GM21576 (cell line): ENCODE results near the gene UVSSA.

Experiments
- ATAC-seq: cut with Tn5 transposase; IDR thresholded peaks from one replicate; pipeline ENCODE4 v1.9.1; 2021; ENCODE audit warnings: mild to moderate bottlenecking, moderate library complexity; ENCODE audit not compliant: unreplicated experiment

Gene UVSSA

DNA sequence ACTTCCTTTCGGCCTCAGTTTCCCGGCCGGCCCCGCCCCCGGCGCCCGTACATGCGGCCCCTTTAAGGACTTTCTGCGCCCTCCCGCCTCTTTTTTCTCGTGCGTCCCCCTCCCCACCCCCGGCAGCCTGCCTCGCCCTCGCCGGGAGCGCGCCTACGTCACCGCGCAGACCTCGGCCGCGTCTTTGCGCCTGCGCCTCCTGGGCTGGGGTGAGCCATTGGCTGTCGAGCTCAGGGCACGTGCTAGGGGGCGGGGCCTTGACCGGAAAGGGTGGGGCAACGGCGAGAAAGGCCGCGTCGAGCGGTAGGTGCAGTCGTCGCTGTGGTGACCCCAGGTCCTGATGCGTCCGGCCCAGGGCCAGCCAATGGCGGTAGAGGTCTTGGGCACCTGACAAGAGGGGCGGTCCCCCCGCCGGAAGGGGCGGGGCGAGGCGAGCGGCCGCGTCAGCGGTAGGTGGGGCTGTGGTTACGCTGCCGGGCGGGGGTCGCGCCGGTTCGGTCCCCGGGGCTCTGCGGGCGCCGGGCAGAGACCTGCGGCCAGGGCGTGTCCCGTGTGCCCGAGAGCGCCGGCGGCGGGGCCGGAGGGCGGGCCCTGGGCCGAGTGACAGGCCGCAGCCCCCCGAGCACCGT, at the start of gene UVSSA:
TSS of gene UVSSA (plus strand) at position 428 of the 629 bp plus-strand sequence. CDS start 884 bp downstream, outside the sequence.
- peak; percentile 93 for ATAC-seq

DNA sequence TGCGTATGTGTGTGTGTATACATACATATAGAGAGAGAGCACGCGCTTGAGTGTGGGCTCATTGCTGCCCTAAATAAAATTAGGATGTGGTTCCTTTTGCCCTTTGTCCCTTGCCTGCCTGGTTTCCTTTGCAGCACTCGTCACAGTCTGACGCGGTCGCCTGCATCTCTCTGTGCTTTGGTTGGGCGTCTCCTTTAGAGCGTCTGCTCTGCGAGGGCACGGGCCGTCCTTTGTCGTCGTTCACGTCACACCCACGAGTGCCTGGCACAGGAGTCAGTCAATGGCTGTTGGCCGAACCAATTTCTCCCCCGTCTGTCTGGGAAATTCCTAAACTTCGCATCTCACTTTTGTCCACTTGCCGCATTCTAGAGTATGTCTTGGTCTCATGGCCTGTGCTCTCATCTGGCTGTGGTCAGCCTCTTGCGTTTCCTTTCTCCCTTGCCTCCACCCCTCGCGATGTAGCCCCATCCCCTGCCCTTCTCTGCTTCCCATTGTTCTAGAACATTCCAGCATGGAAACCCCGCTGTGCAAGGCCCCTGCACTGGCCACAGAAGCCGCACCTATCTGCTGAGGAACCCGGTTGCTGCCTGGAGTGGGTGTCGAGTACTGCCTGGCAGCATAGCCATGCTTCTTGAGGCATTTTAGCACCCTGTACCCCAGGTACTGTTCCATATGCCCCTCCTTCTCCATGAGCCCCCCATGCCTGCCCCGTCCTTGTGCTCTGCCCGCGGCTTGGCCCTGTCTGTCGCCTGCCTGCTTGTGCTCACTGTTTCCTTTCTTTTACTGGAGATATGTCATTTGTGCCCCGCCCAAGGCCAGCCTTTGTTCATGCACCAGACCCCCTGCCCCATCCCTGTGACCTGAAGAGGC, 49.3 kb upstream of the UVSSA start:
- ATAC-seq = no peak

DNA sequence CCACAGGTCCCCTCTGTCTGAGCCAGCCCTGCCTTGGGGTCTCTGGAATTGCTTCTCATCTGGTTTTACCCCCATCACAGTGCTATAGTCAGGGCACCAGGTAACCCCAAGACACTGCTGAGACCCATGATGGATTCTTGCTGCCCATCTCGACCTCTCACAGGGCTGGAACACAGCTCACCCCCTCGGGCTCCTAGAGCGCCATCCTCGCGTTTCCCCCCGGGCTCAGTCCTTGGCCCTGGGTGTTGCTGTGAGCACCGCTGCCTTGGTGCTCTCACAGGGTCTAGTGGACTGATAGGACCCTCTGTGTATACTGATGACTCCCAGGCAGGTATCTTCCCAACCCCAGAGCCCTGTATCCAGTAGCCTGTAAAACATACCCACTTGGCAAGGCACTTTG, 48.5 kb upstream of the UVSSA start:
- ATAC-seq = no peak

GRCh38 chr4:1299301-1299860, 47.6 kb upstream of the UVSSA start:
- ATAC-seq = no peak

GRCh38 chr4:1300466-1301455, 46.2 kb upstream of the UVSSA start:
- no peak for ATAC-seq

GRCh38 chr4:1302159-1302558, 44.8 kb upstream of the UVSSA start:
- no peak for ATAC-seq

DNA sequence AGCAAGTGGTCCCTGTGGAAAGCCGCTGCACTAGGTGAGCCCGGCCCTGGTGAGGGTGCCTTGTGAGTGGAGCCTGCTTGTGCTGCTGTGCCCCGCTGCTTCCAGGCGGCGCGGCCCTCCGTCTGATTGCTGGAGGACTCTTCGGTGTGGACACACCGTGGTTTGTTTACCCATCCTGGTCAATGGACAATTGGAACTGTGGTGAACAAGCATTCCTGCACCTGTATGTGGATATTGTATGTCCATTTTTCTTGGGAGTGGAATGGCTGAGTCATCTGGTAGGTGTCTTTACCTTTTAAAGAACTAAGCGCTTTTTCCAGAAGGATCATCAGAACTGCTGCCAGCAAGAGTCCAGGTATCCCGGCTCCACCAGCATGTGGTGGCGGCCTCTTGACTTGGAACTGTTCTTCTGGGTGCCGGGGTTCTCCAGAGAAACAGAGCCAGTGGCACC, 41.7 kb upstream of the UVSSA start:
- ATAC-seq = no peak

DNA sequence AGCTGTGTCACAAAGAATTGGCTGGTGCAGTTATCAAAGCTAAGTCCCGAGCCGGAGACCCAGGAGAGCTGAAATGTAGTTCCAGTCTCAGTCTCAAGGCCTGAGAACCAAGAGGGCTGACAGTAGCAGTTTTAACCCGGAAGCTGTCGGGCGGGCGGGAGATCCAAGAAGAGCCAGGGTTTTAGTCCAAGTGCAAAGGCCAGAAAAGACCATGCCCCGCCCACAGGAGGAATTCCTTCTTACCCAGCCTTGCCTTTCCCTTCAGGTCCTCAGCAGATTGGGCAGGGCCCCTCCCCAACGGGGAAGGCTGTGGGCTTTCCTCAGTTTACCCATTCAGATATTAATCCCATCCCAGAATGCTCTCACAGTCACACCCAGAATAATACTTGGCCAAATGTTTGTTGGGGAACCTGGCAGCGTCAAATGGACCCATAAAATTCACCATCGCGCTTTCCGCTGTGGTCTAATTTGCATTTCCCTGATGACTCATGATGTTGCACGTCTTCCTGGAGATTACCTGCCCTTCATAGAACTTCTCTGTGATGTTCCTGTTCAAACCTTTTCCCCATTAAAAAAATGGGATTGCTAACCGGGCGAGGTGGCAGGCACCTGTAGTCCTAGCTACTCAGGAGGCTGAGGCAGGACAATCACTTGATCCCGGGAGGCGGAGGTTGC, 41.1 kb upstream of the UVSSA start:
- no peak for ATAC-seq

DNA sequence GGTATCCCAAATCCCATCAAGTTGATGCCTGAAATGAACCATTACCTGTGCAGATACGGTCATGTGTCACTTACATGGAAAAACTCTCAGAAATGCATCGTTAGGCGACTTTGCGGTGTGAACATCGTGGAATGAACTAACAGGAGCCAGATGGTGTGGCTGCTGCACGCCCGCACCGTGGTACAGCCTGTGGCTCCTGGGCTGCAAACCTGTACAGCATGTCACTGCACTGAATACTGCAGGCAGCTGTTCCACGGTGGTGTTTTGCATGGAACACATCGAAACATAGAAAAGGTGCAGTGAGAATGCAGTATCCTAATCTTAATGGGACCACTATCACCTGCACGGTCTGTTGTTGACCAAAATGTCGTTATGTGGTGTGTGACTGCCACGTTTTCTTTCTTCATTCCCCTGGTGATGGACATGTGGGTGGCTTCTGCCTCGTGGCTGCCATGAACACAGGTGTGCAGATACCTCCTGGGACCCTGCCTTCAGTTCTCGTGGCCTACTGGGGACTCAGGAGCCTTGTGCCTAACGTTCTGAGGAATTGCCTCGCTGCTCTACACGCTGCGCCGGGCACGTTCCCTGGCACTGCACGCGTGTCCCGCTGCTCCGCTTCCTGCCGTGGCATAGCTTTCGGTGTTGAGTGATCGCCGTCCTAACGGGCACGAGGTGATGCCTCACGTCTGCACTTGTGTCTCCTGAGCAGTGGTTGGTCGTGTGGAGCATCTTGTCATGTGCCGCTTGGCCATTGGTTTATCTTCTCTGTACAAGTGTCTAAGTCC, 38.9 kb upstream of the UVSSA start:
- no peak for ATAC-seq

DNA sequence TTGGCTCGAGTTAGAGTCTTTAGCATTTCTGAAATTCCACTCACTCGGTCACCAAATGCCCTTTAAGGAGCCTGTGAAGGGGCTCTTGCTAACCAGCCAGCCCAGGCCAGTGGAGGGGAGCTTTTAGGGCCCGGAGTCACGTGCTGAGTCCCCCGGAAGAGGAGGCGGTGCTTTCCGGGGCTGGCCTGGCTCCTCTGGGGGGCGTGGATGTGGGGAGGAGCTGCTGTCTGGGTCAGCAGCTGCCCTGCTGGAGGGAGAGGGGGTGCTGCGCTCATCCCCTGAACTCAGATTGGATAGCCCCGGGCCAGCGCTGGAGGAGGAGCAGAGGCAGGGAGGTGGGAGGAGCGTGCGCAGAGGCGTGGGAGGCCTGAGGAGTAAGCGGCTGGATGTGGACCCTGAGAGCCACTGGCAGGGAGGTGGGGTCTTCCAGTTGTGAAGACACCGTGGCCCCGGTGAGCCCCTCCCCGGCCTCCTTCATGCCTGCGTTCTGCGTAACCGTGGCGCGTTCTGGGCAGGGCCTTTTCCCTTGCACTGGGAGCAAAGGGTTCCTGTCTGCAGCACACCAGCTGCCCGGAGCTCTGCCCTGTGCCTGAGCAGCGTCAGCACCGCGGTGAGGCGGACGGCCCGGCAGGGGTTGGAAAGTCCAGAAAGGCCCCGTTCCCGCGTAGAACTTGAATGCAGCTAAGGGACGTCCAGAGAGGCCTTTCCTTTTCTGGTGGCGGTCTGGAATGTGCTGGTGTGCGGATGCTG, 37.6 kb upstream of the UVSSA start:
- peak; percentile 75 for ATAC-seq

- ATAC-seq = no peak
These were observed 36.8 kb upstream of the UVSSA start for GRCh38 chr4:1310031-1310795.

GRCh38 chr4:1310796-1311631, 36.0 kb upstream of the UVSSA start:
- no peak for ATAC-seq

DNA sequence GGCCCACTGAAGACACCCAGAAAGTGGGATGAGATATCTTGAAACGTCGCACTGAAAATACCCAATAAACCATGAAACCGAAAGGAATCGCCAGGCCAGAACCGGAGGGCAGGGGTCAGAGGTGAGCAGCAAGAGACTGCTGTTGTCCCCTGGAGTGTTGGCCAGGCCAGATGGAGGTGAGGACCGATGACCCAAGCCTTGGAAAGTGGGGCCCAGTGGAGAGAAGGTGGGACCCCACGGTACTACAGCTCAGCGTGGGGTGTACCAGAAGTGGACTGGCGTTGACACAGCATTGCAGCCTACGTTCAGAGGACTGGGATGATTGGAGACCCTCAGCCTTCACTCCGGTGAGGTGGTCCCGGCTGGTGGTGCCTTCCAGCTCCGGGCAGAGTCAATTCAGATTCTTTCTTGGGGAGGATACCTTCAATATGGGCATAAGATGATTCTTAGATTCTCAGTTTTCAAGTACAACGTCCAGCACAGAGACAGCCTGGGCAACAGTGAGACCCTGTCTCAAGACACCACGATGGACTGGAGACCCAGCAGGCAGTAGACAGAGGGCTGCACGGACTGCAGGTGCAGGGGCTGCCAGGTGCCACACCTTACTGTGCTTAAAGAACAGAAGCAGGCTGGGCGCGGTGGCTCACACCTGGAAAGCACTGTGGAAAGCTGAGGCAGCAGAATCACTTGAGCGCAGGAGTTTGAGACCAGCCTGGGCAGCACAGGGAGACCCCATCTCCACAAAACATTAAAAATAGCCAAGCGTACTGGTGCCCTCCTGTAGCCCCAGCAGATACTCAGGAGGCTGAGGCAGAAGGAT, 34.0 kb upstream of the UVSSA start:
- ATAC-seq = no peak

DNA sequence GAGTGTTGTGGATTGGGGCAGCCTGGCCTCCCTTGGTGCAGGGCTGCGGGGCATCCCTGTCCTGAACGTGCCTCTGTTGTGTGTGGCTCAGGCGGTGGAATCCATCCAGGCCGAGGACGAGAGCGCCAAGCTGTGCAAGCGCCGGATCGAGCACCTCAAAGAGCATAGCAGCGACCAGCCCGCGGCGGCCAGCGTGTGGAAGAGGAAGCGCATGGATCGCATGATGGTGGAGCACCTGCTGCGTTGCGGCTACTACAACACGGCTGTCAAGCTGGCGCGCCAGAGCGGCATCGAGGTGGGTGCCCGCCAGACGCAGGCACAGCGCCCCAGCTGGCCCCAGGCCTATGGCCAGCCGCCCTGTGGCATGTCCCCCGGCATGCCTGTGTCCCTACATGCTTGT, 31.7 kb upstream of the UVSSA start:
- no peak for ATAC-seq

DNA sequence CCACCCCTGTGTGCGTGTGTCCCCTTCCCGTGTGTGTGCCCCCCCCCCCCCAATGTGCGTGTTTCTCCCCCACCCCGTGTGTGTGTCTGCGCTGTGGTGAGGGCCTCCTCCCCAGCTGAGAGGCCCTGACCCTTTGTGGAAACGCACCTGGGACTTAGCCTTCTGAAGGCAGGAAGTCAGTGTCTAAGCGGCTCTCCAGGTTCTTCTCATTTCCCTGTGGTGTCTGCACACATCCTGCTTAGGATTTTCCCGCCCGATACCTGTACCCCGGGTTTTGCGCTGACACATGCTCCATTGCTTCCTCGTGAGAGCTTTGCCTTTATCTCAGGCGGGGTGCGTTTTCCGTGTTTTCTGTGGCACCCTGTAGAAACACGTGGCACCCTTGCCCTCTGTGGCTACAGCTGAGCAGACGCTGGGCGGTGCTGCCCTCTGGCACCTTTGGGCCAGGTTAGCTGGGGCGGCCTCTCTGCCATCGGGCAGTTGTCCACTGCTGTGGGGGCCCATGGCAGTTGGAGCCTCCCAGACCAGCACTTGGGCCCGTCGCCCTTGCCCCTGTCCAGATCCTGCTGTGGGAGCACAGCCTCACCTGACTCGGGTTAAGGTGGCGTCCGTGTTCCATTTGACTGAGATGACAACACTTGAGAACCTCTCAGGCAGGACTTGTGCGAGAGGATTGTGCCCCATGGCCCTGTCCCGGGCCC, 31.0 kb upstream of the UVSSA start:
- no peak for ATAC-seq
